HG03342 (cell line): ENCODE results near the gene GPR45.

Experiments
- ATAC-seq: cut with Tn5 transposase; IDR thresholded peaks from one replicate; pipeline ENCODE4 v1.9.1; 2021; ENCODE audit warnings: mild to moderate bottlenecking, moderate library complexity; ENCODE audit not compliant: unreplicated experiment

The GPR45 gene

GRCh38 chr2:105252271-105252670 lies 10.7 kb downstream of the GPR45 start:
- no peak for ATAC-seq

DNA sequence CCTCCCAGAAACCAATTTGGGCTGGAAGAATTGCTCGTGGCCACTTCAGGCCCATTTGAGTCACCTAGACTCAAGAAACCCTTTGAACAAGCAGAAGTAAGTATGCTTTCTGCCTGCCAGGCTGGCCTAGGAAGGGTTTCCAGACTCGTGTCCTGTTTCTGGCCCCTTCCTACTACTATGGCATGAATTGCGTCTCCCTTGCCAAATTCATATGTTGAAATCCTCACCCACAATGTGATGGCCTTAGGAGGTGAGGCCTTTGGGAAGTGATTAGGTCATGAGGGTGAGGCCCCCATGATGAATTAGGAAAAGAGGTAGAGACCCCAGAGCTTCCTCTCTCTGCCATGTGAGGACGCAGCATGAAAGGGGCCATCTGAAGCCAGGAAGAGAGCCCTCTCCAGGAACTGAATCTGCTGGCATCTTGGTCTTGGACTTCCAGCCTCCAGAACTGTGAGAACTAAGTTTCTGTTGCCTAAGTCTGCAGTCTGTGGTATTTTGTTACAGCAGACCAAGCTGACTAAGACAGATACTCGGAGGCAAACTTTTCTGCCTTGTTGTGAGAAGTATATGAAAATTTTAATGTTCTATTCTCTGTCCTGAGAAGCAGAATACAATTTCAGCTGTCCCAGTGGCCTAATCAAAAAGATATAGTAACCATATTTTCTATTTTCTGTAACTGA lies 13.1 kb downstream of the GPR45 start:
- no peak for ATAC-seq

DNA sequence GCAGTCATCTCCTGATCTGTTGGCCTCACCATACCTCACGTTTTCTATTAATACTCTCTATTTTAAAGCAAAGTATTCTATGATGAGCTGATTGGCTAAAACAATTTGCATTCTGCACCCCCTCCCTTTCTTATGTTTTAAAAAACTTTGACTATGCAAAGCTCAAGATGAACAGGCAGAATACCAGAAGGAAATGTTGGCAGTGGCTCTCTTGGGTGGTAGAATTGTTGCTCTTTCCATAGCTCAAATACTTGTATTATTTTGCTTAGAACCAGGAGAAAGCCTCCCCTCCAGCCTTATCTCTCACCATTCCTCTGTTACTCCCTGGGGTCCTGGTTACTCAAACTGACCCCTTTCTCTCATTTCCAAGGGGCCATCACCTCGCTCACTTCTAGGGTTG lies 14.4 kb downstream of the GPR45 start:
- ATAC-seq: no peak

- no peak for ATAC-seq
Observed at GRCh38 chr2:105256431-105257047, 15.0 kb downstream of the GPR45 start.

DNA sequence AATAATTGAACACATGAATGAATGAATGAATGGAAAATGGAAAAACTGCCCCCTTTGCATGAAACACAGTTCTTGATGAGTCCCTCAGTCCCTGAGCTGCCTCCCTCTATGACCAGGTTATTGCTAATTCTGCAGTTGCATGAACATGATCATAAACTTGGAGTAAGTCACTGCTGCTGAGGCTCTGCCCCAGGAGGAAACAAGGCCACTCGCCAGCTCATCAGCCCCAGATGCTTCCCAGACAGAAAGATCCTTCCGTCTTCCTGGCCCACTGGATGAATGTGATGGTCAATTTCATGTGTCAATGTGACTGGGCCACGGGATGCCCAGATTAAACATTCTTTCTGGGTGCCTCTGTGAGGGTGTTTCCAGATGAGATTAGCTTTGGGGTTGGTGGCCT lies 16.4 kb downstream of the GPR45 start:
- no peak for ATAC-seq

DNA sequence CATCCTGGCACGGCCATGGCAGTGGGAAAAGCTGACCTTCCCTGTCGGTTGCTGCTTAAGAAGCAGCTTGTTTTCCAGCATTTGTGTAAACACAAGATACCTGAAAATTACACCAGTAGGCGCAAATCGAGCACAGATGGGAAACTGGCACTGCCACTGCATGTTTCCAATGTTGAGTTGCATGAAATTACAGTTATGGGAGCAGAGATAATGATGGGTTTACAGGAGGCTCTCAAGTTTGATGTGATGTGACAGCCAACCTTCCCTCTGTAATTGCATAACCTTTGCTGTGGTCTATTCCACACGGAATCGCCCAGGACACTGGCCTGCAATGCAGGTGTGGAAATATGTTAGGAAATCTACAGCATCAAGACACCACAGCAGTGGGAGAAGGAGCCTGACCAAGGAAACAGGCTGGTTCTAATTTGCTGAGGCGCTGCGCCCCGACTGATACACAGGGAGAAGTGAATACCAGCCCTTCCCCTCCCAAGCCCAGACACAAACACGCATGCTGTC lies 17.4 kb downstream of the GPR45 start:
- no peak for ATAC-seq

GRCh38 chr2:105261061-105261460 lies 19.5 kb downstream of the GPR45 start:
- no peak for ATAC-seq

- no peak for ATAC-seq
Observed at GRCh38 chr2:105262651-105263091, 21.1 kb downstream of the GPR45 start.

DNA sequence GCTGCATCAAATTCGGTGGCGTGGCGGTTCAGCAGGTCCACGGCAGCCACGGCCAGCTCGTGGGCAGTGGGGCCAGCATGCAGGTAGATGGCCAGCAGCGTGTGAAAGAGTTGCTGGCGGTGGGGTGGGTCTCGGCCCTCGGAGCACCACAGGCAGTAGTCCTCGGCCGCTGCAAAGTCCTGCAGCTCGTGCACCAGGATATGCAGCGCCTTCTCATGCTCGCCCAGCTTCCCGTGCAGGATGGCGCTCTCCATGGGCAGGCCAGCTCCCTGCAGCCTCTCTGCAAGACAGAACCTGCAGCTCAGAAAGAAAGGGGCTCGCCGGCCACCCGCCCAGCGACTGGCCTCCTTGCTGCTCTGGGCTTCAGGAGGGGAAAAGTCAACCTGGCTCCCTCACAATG lies 27.9 kb downstream of the GPR45 start:
- ATAC-seq: no peak

- no peak for ATAC-seq
Observed at GRCh38 chr2:105271393-105272045, 30.0 kb downstream of the GPR45 start.

DNA sequence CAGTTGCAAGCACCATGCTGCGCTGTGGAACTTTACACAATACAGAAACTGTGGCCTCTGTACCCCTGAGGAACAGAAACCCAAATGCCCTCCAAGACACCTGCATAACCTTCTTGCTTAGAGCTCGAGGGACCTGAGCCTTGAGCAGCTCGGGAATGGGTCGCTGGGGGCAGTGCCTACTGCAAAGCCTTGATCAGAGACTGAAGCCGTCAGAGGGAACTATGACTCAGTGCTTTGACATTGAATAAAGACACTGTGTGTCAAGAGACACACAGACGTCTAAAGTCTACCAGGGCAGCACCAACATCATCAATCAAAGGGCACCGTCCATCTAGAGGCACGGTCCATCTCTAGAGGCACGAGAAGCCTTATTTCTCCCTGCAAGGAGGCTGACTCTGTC lies 30.6 kb downstream of the GPR45 start:
- ATAC-seq: no peak

DNA sequence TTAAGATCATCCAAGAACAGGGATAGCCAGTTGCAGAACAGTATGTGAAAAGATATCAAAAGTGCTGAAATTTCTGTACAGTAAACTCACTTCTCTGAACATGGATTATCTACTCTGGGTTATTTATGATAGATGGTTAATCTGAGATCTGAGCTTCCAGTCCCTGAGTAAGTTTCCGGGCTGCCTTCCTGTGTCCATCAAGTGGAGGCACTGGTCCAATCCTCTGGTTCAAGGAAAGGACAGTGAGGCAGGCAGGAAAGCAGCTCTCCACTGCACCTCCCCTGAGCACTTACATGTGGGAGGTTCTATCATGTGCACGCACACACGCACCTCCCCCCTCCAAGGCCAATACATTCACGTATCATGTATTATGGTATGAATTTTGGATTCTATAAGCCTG lies 32.5 kb downstream of the GPR45 start:
- ATAC-seq: no peak

- no peak for ATAC-seq
Observed at GRCh38 chr2:105278654-105279053, 37.1 kb downstream of the GPR45 start.

GRCh38 chr2:105279126-105279525 lies 37.6 kb downstream of the GPR45 start:
- no peak for ATAC-seq

- ATAC-seq: no peak
Observed at GRCh38 chr2:105280281-105280680, 38.7 kb downstream of the GPR45 start.

DNA sequence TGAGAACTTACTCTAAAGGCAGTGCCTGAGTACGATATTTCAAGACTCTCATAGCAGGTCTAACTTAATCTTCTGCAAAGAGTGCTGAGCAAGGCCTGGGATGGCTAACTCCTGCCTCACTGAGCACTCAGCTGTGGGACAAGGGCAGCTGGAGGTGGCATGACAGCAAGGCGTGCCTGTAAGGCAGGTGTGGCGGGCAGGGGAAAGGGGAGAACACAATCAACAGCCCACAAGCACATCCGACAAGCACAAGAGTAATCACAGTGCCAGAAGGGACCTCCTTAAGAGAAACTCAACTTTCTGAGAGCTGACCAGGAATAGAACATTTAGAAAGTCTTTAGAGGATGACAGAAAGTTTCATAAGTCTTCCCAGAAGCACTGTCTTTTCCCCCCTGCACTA lies 42.0 kb downstream of the GPR45 start:
- ATAC-seq: no peak

DNA sequence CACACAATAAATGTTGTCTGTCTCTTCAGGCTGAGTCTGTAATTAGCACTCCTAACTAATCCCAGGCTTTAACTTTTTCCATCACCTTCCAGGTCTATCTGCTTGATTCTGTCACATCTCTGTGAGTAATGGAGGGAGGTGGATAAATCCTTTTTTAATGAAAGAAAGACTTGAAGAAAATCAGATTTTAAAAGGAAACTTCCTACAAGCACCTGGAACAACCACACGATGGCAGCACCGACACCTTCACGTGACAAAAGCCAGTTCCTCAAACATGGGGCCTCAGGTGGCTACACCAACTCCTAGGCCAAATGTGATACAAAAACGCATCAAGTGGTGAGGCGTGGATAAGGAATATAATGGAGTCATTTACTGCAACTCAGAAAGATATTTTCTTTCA lies 46.1 kb downstream of the GPR45 start:
- ATAC-seq: no peak

- ATAC-seq: no peak
Observed at GRCh38 chr2:105288133-105288532, 46.6 kb downstream of the GPR45 start.

DNA sequence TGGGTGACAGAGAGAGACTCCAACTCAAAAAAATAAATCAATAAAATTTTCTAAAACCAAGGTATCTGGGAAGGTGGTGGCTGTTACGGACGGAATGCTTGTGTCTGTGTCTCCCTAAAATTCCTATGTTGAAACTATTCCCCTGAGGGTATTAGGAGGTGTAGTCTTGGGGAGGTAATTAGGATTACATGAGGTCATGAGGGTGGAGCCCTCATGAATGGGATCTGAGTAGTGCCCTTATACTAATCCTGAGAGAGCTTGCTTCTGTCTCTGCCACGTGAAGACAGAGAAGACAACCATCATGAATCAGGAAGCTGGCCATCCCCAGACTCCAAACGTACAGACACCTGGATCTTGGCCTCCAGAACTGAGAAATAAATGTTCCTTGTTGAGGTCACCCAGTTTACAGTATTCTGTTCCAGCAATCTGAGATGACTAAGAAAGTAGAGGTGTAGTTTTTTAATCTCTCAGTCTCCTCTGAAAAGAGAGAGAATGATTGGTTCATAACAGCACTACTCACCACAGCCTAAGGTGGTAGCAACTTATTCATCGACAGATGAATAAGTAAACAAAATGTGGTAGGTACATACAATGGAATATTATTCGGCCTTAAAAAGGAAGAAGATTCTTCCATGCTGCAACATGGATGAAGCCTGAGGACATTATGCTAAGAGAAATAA lies 49.6 kb downstream of the GPR45 start:
- no peak for ATAC-seq

DNA sequence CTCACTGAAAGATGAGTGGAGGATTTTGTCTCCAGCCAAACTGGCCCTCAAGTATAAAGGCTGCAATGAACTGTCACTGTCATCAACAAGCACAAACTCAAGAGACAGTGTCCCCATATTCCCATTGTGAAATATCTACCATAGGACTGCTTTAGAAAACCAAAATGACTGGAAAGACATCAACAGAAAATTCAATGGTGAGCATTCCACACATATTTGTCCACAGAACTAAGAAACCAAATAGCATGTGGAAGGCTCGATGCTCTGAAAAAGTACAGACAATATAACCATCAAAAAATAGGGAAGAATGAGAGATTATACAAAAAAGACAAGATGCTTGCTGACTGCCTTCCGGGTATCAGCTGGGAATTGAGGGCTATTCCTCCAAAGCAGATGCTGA lies 50.4 kb downstream of the GPR45 start:
- ATAC-seq: no peak
